ENCODE results near the gene DLEC1.
"Not testable (repeated sequence)": the region's sequence is repeated elsewhere in the genome, so short reads cannot be mapped to it uniquely, and the experiment has no call there.

DLEC1 gene

DNA sequence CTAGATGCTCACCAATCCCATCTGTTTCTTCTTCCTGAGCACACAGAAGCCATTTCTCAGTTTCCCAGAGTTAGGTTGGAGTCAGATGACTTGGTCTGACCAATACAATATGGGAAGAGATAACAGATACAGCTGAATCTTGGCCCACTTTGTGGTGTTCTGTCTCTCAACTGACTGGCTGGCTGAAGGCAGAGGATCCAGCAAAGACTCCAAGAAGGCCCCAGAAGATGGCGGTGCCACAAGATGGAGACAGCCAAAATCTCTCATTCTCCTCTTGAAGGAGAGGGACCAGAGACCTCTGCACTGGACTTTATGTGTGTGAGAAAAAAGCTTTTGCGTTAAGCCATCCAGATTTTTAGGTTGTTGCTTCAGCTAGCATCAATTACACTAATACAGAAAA is 118.1 kb downstream of the DLEC1 start:
- DNase-seq (ENCODE audit: low read depth) = no peak

GRCh38 chr3:38157595-38157994 is 118.6 kb downstream of the DLEC1 start:
- no peak for DNase-seq (ENCODE audit: low read depth)

DNA sequence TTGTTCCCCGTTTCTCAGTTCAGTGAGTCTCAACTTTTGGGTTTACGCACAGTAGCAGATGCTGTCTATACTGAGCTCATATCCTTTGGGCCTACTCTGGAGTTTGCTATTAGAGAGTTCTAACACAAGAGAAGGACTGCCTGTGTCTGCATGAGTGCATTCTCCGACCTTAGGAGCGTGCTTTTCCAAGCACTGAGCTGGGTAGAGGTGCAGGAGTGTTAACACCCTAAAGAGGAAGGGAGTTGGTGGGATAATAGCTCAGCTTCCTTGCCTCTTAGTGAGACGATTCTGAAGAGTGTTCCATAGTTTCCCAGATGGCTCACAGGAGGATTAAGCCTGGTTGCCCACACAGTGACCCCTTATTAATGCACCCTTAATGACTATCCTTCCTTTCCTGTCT is 119.5 kb downstream of the DLEC1 start:
- no peak for DNase-seq (ENCODE audit: low read depth)

DNA sequence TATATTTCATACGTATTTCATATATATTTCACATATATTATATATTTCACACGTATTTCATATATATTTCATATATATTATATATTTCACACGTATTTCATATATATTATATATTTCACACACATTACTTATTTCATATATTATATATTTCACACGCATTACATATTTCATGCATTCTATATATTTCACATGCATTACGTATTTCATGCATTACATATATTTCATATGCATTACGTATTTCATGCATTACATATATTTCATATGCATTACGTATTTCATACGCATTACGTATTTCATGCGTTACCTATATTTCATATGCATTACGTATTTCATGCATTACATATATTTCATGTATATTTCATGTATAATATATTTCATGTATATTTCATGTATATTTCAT is 121.7 kb downstream of the DLEC1 start:
- DNase-seq (ENCODE audit: low read depth) = not testable (repeated sequence)

GRCh38 chr3:38163117-38163840 is 124.3 kb downstream of the DLEC1 start:
- DNase-seq (ENCODE audit: low read depth) = no peak

DNA sequence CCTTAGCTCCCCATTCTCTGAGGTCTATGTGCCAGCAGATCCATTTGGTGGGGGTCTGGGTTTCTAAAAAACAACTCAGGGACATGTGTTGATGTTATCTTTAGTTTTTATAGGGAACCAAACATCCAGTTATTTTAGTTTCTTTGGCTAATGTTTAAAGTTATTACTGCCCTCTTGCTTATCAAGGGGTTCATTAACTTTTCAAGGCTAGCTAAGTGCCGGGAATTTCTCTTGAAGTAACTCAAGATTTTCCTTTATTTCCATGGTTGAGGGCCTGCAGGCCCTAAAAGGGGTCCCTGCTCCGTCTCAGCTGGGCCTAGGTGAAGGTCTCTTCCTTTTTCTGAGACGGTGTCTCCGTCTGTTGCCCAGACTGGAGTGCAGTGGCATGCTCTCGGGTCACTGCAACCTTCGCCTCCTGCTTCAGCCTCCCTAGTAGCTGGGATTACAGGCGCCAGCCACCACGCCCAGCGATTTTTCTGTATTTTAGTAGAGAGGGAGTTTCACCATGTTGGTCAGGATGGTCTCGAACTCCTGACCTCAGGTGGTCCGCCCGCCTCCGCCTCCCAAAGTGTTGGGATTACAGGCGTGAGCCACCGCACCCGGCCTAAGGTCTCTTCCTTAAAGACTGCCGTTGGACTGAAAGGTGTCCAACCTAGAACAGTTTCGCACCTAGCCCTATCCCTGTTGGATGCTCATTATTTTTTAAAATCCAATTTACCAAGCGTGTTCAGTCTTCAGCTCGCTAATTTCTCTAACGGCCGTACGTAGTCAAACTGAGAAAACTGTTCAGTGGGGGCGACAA is 125.0 kb downstream of the DLEC1 start:
- DNase-seq (ENCODE audit: low read depth) = no peak

- DNase-seq (ENCODE audit: low read depth) = no peak
Measured at GRCh38 chr3:38164643-38164951, 125.6 kb downstream of the DLEC1 start.

DNA sequence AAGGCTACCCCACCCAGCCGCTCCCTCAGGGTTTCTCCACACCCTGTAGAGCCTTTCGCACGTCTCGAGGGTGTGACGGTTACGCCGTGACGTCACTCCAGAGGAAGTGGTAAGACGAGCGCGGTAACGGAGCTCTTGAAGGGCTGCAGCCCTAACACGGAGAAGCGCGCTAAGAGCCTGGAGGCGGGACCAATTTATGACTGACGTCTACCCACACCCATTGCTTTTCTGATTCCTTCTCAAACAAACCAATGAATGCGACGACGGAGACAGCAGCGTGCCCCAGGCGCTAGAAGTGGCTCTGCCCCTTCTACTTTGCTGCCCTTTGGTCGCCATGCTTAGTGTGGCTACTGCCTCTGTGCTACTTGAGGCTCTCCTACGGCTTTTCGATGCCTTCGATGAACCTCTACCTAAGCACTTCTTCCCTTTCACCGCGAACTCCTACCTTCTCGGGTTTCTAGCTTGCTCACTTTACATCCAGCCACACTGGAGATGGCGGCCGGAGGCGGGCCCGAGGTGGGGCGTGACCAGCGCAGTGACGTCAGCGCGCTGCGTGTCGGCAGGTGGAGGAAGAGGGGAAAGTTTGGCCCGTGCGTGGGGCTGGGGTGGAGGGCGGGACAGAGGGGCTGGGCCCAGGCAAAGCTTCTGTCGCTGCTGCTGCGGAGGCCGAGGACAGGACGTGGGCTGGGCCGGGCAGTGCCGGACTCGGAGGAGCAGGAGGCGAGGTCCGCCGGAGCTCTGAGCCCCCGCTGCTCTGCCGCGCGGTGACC is 126.1 kb downstream of the DLEC1 start, which contains the start of gene OXSR1:
TSS of gene OXSR1 (plus strand) at position 586 of the 770 bp plus-strand sequence. CDS start 340 bp downstream, outside the sequence.
- DNase-seq (ENCODE audit: low read depth) = peak; percentile 91

DNA sequence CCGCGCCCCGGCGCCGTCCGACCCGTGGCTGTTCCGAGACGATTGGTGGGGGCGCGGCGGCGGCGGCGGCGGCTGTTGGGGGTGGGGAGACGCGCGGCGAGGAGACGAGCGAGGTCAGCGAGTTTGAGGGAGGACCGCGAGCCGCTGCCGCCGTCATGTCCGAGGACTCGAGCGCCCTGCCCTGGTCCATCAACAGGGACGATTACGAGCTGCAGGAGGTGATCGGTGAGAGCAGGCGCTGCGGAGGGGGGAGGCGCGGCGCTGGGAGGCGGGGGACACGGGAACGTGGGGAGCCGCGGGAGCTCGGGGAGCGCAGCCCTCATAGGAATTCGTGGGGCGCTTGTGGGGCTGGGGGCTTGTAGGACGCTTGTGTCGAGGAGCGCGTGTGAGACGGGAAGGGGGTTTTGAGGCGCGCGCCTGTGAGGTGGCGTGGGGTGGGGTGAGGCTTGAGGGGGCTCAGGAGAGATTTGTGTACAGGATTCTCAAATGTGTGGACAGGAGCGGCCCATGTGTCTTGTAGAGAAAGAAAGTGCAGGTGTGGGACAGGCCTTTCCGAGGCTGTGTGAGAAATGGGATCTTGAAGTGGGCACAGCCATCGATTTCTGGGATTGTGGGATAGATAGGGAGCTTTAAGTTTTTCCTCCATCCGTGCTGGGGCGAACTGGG is 126.8 kb downstream of the DLEC1 start:
- no peak for DNase-seq (ENCODE audit: low read depth)

DNA sequence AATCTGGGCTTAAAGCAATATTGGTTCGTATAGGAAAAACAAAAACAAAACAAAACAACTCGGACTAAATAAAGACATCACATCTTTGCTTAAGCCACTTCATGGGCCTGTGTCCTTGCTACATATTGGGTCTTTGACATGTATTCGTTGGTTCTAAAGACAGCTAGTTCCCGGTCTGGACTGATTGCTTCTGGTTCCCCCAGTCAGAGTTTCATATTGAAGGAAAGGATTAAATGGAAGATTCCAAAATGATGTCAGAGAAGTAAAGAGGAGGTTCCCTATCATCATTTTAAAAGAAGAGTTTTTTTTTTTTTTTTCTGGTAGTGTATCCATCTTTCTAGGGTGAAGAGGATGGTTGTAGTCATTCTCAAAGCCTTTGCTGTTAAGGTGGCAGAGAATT is 128.6 kb downstream of the DLEC1 start:
- no peak for DNase-seq (ENCODE audit: low read depth)

GRCh38 chr3:38168151-38169026 is 129.4 kb downstream of the DLEC1 start:
- no peak for DNase-seq (ENCODE audit: low read depth)

DNA sequence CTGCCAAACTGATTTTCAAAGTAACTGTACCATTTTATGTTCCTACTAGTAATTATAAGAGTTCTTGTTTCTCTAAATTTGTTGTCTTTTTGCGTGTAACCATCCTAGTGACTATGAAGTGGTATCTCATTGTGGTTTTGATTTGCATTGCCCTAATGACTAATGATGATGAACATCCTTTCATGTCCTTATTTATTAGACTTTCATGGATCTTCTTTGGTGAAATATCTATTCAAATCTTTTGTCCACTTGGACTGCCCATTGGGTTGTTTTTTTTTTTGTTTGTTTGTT is 130.0 kb downstream of the DLEC1 start:
- no peak for DNase-seq (ENCODE audit: low read depth)

GRCh38 chr3:38170722-38171121 is 131.7 kb downstream of the DLEC1 start:
- no peak for DNase-seq (ENCODE audit: low read depth)

GRCh38 chr3:38171622-38172021 is 132.6 kb downstream of the DLEC1 start:
- no peak for DNase-seq (ENCODE audit: low read depth)
